ENCODE measurements around the gene DIAPH2.

- TF ChIP-seq POLR2A (IDR thresholded peaks at IDR 0.05): no peak
- no peak for TF ChIP-seq CTCF (IDR thresholded peaks at IDR 0.05)
Measured at GRCh38 chrX:97524340-97524739, 839.7 kb downstream of the DIAPH2 start.
